ENCODE measurements around the gene DLL3. TPM values are rescaled to one million over a fixed set of nuclear protein-coding genes. Genes with fewer than 3 reads are reported as not detected.

DLL3 gene
- total RNA-seq, 1 donor from 2014 or later = 0.53 TPM

DNA sequence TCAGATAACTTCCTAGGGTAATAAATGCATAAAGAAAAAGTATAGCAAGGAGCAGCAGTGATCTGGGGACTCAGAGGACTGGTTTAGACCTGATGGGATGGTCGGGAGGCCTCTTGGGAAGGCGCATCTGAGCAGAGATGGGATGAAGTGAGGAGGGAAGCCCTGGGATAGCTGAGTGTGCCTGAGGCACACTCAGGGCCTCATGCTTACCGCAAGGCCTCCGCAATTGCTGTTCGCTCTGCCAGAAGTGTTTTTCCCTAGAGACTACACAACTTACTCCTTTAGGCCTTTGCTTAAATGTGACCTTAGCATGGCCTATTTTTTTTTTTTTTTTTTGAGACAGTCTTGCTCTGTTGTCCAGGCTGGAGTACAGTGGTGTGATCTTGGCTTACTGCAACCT lies 4.1 kb upstream of the DLL3 start:
- intact Hi-C loops (cut with micrococcal nuclease) = no loop called here
- H3K4me1 Mint-ChIP-seq = peaks cover 17% of the 10 kb centered on the region
- no peaks in the 10 kb centered on the region for H3K9me3 Mint-ChIP-seq
- CTCF ChIA-PET = no interaction called here
- POLR2A ChIA-PET = no interaction called here
- no peak overlapping the region for H3K4me3 Mint-ChIP-seq
- TF ChIP-seq, protein P1, sequence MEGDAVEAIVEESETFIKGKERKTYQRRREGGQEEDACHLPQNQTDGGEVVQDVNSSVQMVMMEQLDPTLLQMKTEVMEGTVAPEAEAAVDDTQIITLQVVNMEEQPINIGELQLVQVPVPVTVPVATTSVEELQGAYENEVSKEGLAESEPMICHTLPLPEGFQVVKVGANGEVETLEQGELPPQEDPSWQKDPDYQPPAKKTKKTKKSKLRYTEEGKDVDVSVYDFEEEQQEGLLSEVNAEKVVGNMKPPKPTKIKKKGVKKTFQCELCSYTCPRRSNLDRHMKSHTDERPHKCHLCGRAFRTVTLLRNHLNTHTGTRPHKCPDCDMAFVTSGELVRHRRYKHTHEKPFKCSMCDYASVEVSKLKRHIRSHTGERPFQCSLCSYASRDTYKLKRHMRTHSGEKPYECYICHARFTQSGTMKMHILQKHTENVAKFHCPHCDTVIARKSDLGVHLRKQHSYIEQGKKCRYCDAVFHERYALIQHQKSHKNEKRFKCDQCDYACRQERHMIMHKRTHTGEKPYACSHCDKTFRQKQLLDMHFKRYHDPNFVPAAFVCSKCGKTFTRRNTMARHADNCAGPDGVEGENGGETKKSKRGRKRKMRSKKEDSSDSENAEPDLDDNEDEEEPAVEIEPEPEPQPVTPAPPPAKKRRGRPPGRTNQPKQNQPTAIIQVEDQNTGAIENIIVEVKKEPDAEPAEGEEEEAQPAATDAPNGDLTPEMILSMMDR (IDR thresholded peaks at IDR 0.05) = no peak
- ATAC-seq (ENCODE audit: low read depth) (no peak), DNase-seq (no peak)
- H3K27ac Mint-ChIP-seq = no peak overlapping the region
- H3K27me3 Mint-ChIP-seq = peaks cover 11% of the 10 kb centered on the region
- H3K36me3 Mint-ChIP-seq (ENCODE audit: low read depth) = peaks cover 22% of the 10 kb centered on the region

DNA sequence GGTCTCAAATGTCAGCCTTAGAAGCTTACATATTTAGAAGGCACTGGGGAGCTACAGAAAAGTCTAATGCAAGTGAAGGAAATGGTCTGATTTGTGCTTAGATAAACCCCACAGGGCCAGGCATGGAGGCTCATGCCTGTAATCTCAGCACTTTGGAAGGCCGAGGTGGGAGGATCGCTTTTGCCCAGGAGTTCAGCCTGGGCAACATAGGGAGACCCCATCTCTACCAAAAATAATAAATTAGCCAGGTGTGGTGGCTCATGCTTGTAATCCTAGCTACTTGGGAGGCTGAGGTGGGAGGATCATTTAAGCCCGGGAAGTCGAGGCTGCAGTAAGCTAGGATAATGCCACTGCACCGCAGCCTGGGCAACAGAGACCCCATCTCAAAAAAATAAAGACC lies 2.7 kb upstream of the DLL3 start:
- Mint-ChIP-seq H3K9me3 (no peaks in the 10 kb centered on the region), H3K27me3 (peaks cover 20% of the 10 kb centered on the region), H3K4me1 (peaks cover 23% of the 10 kb centered on the region), H3K27ac (no peak overlapping the region), H3K4me3 (peak overlapping the region; percentile 12), H3K36me3 (ENCODE audit: low read depth) (peaks cover 13% of the 10 kb centered on the region)
- TF ChIP-seq, protein P1 (IDR thresholded peaks at IDR 0.05) = no peak
- DNase-seq (no peak), ATAC-seq (ENCODE audit: low read depth) (no peak)
- ChIA-PET POLR2A (no interaction called here), CTCF (interaction anchor here (1.0 kb wide), 1 partner anchor 9 kb away, joined by 3 read pairs; no protein-coding TSS in a partner anchor)
- intact Hi-C loops (cut with micrococcal nuclease) = no loop called here

- Mint-ChIP-seq H3K27me3 (peaks cover 22% of the 10 kb centered on the region), H3K9me3 (no peaks in the 10 kb centered on the region), H3K4me3 (no peak overlapping the region), H3K36me3 (ENCODE audit: low read depth) (peaks cover 2% of the 10 kb centered on the region), H3K4me1 (peaks cover 23% of the 10 kb centered on the region), H3K27ac (no peak overlapping the region)
- no peak for DNase-seq
- TF ChIP-seq, protein P1 (IDR thresholded peaks at IDR 0.05) = no peak
- POLR2A ChIA-PET = interaction anchor here (0.8 to 1.4 kb wide), 5 partner anchors 52 to 106 kb away, joined by 3 to 6 read pairs (median 3); partner anchors contain the start of genes MED29, RPS16, SUPT5H and ZFP36
- CTCF ChIA-PET = interaction anchor here (0.7 to 1.2 kb wide), 5 partner anchors 22 to 108 kb away, joined by 3 to 4 read pairs (median 3); no protein-coding TSS in a partner anchor
- intact Hi-C loops (cut with micrococcal nuclease) = no loop called here
- no peak for ATAC-seq (ENCODE audit: low read depth)
Measured at GRCh38 chr19:39497701-39497995, 1.1 kb upstream of the DLL3 start.

DNA sequence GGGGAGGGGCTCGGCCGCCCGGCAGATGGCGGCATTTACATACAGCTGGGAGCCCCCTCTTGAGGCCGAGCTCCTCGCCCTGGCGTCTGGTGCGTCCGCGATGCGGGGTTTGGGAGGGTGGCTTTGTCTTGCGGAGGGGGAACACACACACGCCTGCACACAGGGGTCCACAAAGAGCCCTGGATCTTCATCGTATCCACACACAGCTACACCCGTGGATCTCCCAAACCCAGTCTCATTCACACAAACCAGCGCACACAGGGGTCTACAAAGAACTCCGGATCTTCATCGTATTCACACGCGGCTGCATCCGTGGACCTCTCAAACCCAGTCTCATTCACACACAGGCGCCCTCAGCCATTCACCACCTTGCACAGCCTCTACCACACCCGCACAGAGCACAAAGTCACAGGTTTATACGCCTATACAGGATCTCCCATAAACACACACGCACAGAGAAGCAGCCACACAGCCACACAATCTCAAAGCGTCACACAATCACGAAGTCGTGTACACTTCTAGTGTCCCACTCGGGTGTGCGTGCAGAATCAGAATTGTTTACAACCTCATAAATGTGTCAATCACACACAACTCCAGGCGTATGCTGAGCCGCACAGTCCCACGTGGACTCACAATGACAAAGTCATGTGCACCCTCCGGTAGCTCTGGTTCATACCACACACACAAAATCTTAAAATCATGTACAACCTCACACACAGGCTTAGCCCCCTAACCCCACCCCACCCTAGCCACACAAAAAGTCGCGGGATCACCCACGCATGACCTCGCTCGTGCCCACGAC lies 550 bp upstream of the DLL3 start:
- no peak overlapping the region for H3K27ac Mint-ChIP-seq
- intact Hi-C loops (cut with micrococcal nuclease) = loop anchor here (2.0 kb wide), 2 partner anchors 17 to 53 kb away; partner anchors contain the start of genes SUPT5H and TIMM50
- peaks cover 22% of the 10 kb centered on the region for H3K27me3 Mint-ChIP-seq

More for the DNA sequence above, 550 bp upstream of the DLL3 start:
- ATAC-seq (ENCODE audit: low read depth) = peak; percentile 42
- Mint-ChIP-seq H3K4me1 (peaks cover 25% of the 10 kb centered on the region), H3K36me3 (ENCODE audit: low read depth) (no peaks in the 10 kb centered on the region), H3K9me3 (no peaks in the 10 kb centered on the region), H3K4me3 (peak overlapping the region; percentile 78)
- no peak for DNase-seq
- TF ChIP-seq, protein P1 (IDR thresholded peaks at IDR 0.05) = no peak
- ChIA-PET POLR2A (interaction anchor here (0.7 to 1.4 kb wide), 10 partner anchors 16 to 107 kb away, joined by 3 to 7 read pairs (median 3); partner anchors contain the start of genes MED29, RPS16, SUPT5H and ZFP36), CTCF (interaction anchor here (0.7 to 1.2 kb wide), 6 partner anchors 22 to 108 kb away, joined by 3 to 4 read pairs (median 3); no protein-coding TSS in a partner anchor)

Measured in activated B cell treated with CpG ODN at 0.5 μM for 24 hours (primary cell).